GM13976 (cell line): ENCODE data around the gene ZNF462.

ENCODE experiments used
- DNase-seq: peaks from one replicate; pipeline ENCODE4 v3.0.0; 2012; ENCODE audit warnings: low spot score
- in situ Hi-C: fragments of 300-500 bp; cut with MboI; formaldehyde crosslinking; loops from one replicate; pipeline ENCODE4 v1.12.0; 2022; ENCODE audit warnings: low sequenced_read_pairs, mixed read lengths, inconsistent platforms; ENCODE audit not compliant: unreplicated experiment
- TF ChIP-seq, protein P1 (sequence below): IDR thresholded peaks from 2 replicates; pipeline ENCODE4 v1.5.1; 2012; ENCODE audit warnings: borderline replicate concordance, mild to moderate bottlenecking; ENCODE audit not compliant: insufficient read depth; ENCODE audit errors: extremely low read depth, missing control alignments, control extremely low read depth

ZNF462 gene

DNA sequence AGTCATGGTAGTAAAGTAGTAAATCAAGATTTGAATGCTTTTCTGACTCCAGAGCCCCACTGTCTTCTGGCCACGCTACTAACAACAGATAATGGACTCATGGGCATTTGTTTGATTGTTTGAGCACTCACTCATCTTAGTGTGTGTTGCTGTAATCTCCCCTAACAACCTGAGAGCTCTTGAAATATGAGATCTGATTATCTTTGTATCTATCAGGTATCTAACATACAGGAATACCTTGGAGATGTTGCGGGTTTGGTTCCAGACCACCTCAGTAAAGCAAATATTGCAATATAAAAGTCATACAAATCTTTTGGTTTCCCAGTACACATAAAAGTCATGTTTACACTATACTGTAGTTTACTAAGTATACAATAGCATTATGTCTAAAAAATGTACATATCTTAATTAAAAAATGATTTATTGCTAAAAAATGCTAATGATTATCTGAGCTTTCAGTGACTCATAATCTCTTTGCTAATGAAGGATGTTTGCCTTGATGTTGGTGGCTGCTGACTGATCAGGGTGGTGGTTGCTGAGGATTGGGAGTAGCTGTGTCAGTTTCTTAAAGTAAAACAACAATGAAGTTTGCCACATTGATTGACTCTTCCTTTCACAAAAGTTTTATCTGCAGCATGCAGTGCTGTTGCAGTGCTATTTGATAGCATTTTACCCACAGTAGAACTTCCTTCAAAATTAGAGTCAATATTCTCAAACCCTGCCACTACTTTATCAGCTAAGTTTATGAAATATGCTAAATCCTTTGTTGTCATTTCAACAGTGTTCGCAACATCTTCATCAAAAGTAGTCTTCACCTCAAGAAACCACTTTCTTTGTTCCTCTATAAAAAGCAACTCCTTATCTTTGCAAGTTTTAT is 92.2 kb downstream of the ZNF462 start:
- TF ChIP-seq, protein P1, sequence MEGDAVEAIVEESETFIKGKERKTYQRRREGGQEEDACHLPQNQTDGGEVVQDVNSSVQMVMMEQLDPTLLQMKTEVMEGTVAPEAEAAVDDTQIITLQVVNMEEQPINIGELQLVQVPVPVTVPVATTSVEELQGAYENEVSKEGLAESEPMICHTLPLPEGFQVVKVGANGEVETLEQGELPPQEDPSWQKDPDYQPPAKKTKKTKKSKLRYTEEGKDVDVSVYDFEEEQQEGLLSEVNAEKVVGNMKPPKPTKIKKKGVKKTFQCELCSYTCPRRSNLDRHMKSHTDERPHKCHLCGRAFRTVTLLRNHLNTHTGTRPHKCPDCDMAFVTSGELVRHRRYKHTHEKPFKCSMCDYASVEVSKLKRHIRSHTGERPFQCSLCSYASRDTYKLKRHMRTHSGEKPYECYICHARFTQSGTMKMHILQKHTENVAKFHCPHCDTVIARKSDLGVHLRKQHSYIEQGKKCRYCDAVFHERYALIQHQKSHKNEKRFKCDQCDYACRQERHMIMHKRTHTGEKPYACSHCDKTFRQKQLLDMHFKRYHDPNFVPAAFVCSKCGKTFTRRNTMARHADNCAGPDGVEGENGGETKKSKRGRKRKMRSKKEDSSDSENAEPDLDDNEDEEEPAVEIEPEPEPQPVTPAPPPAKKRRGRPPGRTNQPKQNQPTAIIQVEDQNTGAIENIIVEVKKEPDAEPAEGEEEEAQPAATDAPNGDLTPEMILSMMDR, result no peak
- DNase-seq, result no peak
- in situ Hi-C loops, result no loop called here

DNA sequence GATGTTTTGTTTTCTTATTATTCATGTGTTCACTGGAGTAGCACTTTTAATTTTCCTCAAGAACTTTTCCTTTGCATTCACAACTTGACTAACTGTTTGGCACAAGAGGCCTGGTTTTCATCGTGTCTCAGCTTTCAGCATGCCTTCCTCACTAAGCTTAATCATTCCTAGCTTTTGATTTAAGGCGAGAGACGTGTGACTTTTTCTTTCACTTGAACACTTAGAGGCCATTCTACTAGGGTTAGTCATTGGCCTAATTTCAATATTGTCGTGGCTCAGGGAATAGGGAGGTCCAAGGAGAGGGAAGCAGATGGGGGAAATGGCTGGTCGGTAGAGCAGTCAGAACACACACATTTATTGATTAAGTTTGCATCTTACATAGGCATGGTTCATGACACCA is 94.0 kb downstream of the ZNF462 start:
- no peak for DNase-seq
- in situ Hi-C loops, result no loop called here
- TF ChIP-seq, protein P1, result no peak

DNA sequence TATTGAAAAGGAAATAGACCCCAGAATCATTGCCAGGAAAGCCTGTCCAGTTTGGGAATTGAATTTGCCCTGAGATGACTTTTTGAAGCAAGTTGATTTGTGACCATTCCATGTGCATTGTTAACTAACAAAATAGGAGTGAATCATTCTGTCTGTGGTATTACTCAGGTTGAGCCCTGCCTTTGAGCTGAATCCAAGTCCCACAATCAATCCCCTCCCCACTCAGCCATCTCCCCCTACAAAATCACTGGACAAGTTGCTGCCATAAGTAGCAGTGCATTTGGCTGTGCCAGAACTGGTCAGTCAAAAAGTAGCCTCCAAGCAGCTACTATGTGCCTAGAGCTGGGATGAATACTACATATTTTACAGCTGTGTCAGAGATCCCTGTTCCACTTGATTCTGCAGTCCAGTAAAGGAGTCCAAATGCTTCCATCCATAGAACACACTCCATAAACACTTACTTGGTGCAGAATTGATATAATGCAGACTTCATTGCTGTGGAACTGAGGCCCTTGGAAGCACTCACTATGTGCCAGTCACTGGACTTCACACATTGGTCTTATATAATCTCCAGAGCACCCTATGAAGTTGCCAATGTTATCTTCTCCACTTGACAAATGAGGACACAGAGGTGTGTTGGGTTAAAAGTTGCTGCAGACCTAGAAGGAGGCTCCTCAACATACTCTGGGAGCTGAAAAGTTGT is 96.1 kb downstream of the ZNF462 start:
- no peak for DNase-seq
- in situ Hi-C loops, result no loop called here
- TF ChIP-seq, protein P1, result no peak

DNA sequence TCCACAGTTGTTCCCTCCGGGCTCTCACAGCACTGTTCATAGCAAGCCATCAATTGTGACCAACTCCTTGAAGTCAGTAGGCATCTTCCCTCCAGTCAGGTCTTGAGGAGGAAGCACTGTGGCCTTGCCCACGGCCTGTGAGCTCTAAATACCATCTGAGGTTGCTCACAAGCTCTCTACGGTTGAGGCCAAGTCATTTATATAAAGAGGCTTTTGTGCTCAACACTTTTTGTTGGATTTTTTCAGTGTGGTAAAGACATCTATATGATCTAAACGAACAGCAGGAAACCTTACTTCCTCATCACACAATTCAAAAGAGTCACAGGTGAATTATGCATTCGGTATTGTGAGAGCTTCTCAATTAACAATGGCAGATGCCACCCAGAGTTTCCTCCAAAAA is 97.3 kb downstream of the ZNF462 start:
- DNase-seq, result no peak
- TF ChIP-seq, protein P1, result no peak
- in situ Hi-C loops, result no loop called here

DNA sequence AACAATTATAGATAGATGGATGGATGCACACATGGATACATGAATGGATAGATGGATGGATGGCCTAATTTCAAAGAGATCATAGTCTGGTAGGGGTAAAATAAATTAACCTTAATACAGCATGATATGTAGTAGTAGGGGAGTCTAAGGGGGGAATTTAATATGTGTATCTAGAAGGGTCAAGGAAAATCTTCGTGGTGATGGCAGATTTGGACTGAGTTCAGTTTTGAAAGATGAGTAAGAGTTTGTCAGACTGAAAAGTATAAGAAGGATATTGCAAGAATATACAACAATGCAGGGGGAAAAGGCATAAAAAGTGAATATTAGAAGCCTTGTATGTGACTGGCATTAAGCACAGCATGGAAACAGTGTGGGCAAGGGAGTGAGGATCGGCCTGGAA is 98.7 kb downstream of the ZNF462 start:
- DNase-seq, result no peak
- TF ChIP-seq, protein P1, result no peak
- in situ Hi-C loops, result no loop called here

DNA sequence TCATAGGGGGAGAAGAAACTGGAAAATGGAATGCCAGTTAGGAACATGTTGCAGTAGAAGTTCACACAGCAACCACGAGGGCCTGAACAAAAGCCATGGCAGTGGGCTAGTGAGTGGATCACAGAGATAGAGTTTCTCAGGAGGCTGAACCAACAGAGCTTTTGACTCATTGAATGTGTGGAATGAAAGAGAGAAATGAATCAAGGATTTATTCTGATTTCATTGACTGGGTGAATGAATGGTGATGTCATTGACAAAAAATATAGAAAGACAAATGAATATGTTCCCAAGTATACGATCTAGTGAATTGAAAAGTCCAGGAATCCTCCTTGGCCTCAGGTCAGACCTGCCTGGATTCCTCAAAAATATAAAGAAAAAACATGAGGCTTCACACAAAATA is 99.2 kb downstream of the ZNF462 start:
- DNase-seq, result no peak
- in situ Hi-C loops, result no loop called here
- TF ChIP-seq, protein P1, result no peak
